WTC11 (cell line): ENCODE measurements around the gene MMP21.

ENCODE experiments used
- FOXK1 ChIP-seq: sonication (generic); formaldehyde crosslinking; IDR thresholded peaks from 2 replicates; pipeline ENCODE4 v1.8.0; 2022; ENCODE audit warnings: mild to moderate bottlenecking, moderate library complexity, missing genetic modification reagents
- NFYB ChIP-seq: sonication (generic); formaldehyde crosslinking; conservative IDR thresholded peaks from 2 replicates; pipeline ENCODE4 v1.8.0; 2022; ENCODE audit warnings: low read depth, missing genetic modification reagents
- TP53 ChIP-seq: sonication (generic); formaldehyde crosslinking; IDR thresholded peaks from 2 replicates; pipeline ENCODE4 v1.8.1; 2023; ENCODE audit warnings: mild to moderate bottlenecking, missing genetic modification reagents
- TF ChIP-seq, protein P1 (sequence below): fragments of 200-600 bp; IDR thresholded peaks from 2 replicates; pipeline ENCODE4 v1.8.0; 2022; ENCODE audit warnings: antibody characterized with exemption
- TF ChIP-seq, protein P2 (sequence below): sonication (generic); formaldehyde crosslinking; IDR thresholded peaks from 2 replicates; pipeline ENCODE4 v1.8.0; 2022; ENCODE audit warnings: mild to moderate bottlenecking, missing genetic modification reagents

- TF ChIP-seq, protein P1, sequence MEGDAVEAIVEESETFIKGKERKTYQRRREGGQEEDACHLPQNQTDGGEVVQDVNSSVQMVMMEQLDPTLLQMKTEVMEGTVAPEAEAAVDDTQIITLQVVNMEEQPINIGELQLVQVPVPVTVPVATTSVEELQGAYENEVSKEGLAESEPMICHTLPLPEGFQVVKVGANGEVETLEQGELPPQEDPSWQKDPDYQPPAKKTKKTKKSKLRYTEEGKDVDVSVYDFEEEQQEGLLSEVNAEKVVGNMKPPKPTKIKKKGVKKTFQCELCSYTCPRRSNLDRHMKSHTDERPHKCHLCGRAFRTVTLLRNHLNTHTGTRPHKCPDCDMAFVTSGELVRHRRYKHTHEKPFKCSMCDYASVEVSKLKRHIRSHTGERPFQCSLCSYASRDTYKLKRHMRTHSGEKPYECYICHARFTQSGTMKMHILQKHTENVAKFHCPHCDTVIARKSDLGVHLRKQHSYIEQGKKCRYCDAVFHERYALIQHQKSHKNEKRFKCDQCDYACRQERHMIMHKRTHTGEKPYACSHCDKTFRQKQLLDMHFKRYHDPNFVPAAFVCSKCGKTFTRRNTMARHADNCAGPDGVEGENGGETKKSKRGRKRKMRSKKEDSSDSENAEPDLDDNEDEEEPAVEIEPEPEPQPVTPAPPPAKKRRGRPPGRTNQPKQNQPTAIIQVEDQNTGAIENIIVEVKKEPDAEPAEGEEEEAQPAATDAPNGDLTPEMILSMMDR, result no peak
- TF ChIP-seq NFYB (CRISPR knock-in tag) (no peak), FOXK1 (CRISPR knock-in tag) (no peak), TP53 (no peak)
- TF ChIP-seq, protein P2, sequence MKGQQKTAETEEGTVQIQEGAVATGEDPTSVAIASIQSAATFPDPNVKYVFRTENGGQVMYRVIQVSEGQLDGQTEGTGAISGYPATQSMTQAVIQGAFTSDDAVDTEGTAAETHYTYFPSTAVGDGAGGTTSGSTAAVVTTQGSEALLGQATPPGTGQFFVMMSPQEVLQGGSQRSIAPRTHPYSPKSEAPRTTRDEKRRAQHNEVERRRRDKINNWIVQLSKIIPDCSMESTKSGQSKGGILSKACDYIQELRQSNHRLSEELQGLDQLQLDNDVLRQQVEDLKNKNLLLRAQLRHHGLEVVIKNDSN (CRISPR knock-in tag), result no peak
Observed at GRCh38 chr10:125824736-125825135, 49.1 kb upstream of the MMP21 start.
